Putamen (tissue), 1 donor: ENCODE measurements around the gene ZNF648.
"Not testable (repeated sequence)": the region's sequence is repeated elsewhere in the genome, so short reads cannot be mapped to it uniquely, and the experiment has no call there.

Source experiments
- DNase-seq: peaks from one replicate; pipeline ENCODE4 v3.0.0-alpha.2; 2016; ENCODE audit warnings: low spot score

Gene ZNF648

GRCh38 chr1:182061594-182061993 is at the start of gene ZNF648:
ZNF648 (minus strand) TSS chr1:182061712; CDS start chr1:182058010, 3,702 bp downstream.
- DNase-seq, result no peak

- no peak for DNase-seq
Observed at GRCh38 chr1:182110635-182111034, 49.1 kb upstream of the ZNF648 start.

- no peak for DNase-seq
Observed at GRCh38 chr1:182109771-182110170, 48.3 kb upstream of the ZNF648 start.

- DNase-seq, result no peak
Observed at GRCh38 chr1:182107209-182107608, 45.7 kb upstream of the ZNF648 start.

- DNase-seq, result no peak
Observed at GRCh38 chr1:182102043-182102416, 40.5 kb upstream of the ZNF648 start.

- DNase-seq, result no peak
Observed at GRCh38 chr1:182101415-182102042, 40.0 kb upstream of the ZNF648 start.

GRCh38 chr1:182098301-182098700 is 36.8 kb upstream of the ZNF648 start:
- no peak for DNase-seq

- DNase-seq, result no peak
Observed at GRCh38 chr1:182095946-182096345, 34.4 kb upstream of the ZNF648 start.

GRCh38 chr1:182094514-182095005 is 33.0 kb upstream of the ZNF648 start:
- not testable (repeated sequence) for DNase-seq

- DNase-seq, result no peak
Observed at GRCh38 chr1:182093781-182094180, 32.3 kb upstream of the ZNF648 start.

- no peak for DNase-seq
Observed at GRCh38 chr1:182092336-182092735, 30.8 kb upstream of the ZNF648 start.

- DNase-seq, result no peak
Observed at GRCh38 chr1:182091083-182091482, 29.6 kb upstream of the ZNF648 start.

- no peak for DNase-seq
Observed at GRCh38 chr1:182087719-182088350, 26.3 kb upstream of the ZNF648 start.

GRCh38 chr1:182087304-182087703 is 25.8 kb upstream of the ZNF648 start:
- no peak for DNase-seq

- DNase-seq, result no peak
Observed at GRCh38 chr1:182086620-182087019, 25.1 kb upstream of the ZNF648 start.

GRCh38 chr1:182086136-182086535 is 24.6 kb upstream of the ZNF648 start:
- no peak for DNase-seq

GRCh38 chr1:182085726-182086125 is 24.2 kb upstream of the ZNF648 start:
- DNase-seq, result no peak

- DNase-seq, result peak; percentile 86
Observed at GRCh38 chr1:182084487-182085316, 23.2 kb upstream of the ZNF648 start.

- no peak for DNase-seq
Observed at GRCh38 chr1:182083851-182084486, 22.5 kb upstream of the ZNF648 start.

GRCh38 chr1:182080955-182081582 is 19.6 kb upstream of the ZNF648 start:
- DNase-seq, result peak; percentile 38

GRCh38 chr1:182080040-182080439 is 18.5 kb upstream of the ZNF648 start:
- DNase-seq, result no peak

- no peak for DNase-seq
Observed at GRCh38 chr1:182071924-182072323, 10.4 kb upstream of the ZNF648 start.
